ENCODE data around the gene PLEKHG1.

The PLEKHG1 gene

GRCh38 chr6:150616586-150616985 is 16.9 kb downstream of the PLEKHG1 start:
- ATAC-seq, result no peak
- TF ChIP-seq, protein P1, sequence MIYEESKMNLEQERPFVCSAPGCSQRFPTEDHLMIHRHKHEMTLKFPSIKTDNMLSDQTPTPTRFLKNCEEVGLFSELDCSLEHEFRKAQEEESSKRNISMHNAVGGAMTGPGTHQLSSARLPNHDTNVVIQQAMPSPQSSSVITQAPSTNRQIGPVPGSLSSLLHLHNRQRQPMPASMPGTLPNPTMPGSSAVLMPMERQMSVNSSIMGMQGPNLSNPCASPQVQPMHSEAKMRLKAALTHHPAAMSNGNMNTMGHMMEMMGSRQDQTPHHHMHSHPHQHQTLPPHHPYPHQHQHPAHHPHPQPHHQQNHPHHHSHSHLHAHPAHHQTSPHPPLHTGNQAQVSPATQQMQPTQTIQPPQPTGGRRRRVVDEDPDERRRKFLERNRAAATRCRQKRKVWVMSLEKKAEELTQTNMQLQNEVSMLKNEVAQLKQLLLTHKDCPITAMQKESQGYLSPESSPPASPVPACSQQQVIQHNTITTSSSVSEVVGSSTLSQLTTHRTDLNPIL (CRISPR knock-in tag; IDR thresholded peaks at IDR 0.05; ENCODE audit: low read depth), result no peak
- TF ChIP-seq OSR1 (CRISPR knock-in tag; IDR thresholded peaks at IDR 0.05) (no peak), GLIS3 (CRISPR knock-in tag; IDR thresholded peaks at IDR 0.05) (no peak), POU6F1 (CRISPR knock-in tag; IDR thresholded peaks at IDR 0.05; ENCODE audit: borderline replicate concordance, low read depth) (no peak), ZNF8 (CRISPR knock-in tag; IDR thresholded peaks at IDR 0.05) (no peak), TSHZ2 (CRISPR knock-in tag; IDR thresholded peaks at IDR 0.05) (no peak)
- TF ChIP-seq, protein P2, sequence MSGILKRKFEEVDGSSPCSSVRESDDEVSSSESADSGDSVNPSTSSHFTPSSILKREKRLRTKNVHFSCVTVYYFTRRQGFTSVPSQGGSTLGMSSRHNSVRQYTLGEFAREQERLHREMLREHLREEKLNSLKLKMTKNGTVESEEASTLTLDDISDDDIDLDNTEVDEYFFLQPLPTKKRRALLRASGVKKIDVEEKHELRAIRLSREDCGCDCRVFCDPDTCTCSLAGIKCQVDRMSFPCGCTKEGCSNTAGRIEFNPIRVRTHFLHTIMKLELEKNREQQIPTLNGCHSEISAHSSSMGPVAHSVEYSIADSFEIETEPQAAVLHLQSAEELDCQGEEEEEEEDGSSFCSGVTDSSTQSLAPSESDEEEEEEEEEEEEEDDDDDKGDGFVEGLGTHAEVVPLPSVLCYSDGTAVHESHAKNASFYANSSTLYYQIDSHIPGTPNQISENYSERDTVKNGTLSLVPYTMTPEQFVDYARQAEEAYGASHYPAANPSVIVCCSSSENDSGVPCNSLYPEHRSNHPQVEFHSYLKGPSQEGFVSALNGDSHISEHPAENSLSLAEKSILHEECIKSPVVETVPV (CRISPR knock-in tag; IDR thresholded peaks at IDR 0.05), result no peak

GRCh38 chr6:150617062-150617461 is 17.4 kb downstream of the PLEKHG1 start:
- TF ChIP-seq, protein P2 (CRISPR knock-in tag; IDR thresholded peaks at IDR 0.05), result no peak
- TF ChIP-seq RARB (CRISPR knock-in tag; IDR thresholded peaks at IDR 0.05) (no peak), ZFP3 (CRISPR knock-in tag; IDR thresholded peaks at IDR 0.05) (no peak), ZNF70 (CRISPR knock-in tag; IDR thresholded peaks at IDR 0.05) (no peak), PPARA (CRISPR knock-in tag; IDR thresholded peaks at IDR 0.05; ENCODE audit: borderline replicate concordance) (no peak)
- ATAC-seq, result no peak

GRCh38 chr6:150617496-150618460 is 18.1 kb downstream of the PLEKHG1 start:
- TF ChIP-seq ZFP30 (CRISPR knock-in tag; IDR thresholded peaks at IDR 0.05) (no peak), TSHZ2 (CRISPR knock-in tag; IDR thresholded peaks at IDR 0.05) (no peak), GLIS3 (CRISPR knock-in tag; IDR thresholded peaks at IDR 0.05) (no peak), CSDC2 (CRISPR knock-in tag; IDR thresholded peaks at IDR 0.05) (no peak), RARB (CRISPR knock-in tag; IDR thresholded peaks at IDR 0.05) (no peak), ESRRG (CRISPR knock-in tag; IDR thresholded peaks at IDR 0.05) (no peak), ZNF70 (CRISPR knock-in tag; IDR thresholded peaks at IDR 0.05) (no peak), OSR1 (CRISPR knock-in tag; IDR thresholded peaks at IDR 0.05) (no peak), SNAI2 (CRISPR knock-in tag; IDR thresholded peaks at IDR 0.05) (no peak), POU6F1 (CRISPR knock-in tag; IDR thresholded peaks at IDR 0.05; ENCODE audit: borderline replicate concordance, low read depth) (no peak), TOX (CRISPR knock-in tag; IDR thresholded peaks at IDR 0.05; ENCODE audit: borderline replicate concordance) (no peak), BACH2 (CRISPR knock-in tag; IDR thresholded peaks at IDR 0.05; ENCODE audit: borderline replicate concordance) (no peak), ISL1 (CRISPR knock-in tag; IDR thresholded peaks at IDR 0.05) (no peak), ZC3H10 (CRISPR knock-in tag; IDR thresholded peaks at IDR 0.05) (no peak)
- TF ChIP-seq, protein P2 (CRISPR knock-in tag; IDR thresholded peaks at IDR 0.05), result no peak
- no peak for ATAC-seq
